ENCODE data around the gene ABTB1.

Gene ABTB1

GRCh38 chr3:127672429-127673190 is at the start of gene ABTB1:
Gene ABTB1 (plus strand): TSS chr3:127672952. CDS start chr3:127673026, 74 bp downstream.
- peak; percentile 47 to 72 for DNase-seq

GRCh38 chr3:127624063-127624462 is 48.7 kb upstream of the ABTB1 start:
- DNase-seq: no peak

- DNase-seq: no peak
Measured at GRCh38 chr3:127625821-127626220, 46.9 kb upstream of the ABTB1 start.

GRCh38 chr3:127628426-127628787 is 44.3 kb upstream of the ABTB1 start:
- no peak for DNase-seq

- DNase-seq: peak; percentile 39 to 75
Measured at GRCh38 chr3:127628788-127629466, 43.8 kb upstream of the ABTB1 start, which contains the start of gene PODXL2. Gene PODXL2 (plus strand): TSS chr3:127629185. CDS start chr3:127629220, 35 bp downstream.

GRCh38 chr3:127629467-127630403 is 43.0 kb upstream of the ABTB1 start:
- peak in 1 of 2 experiments; percentile 34 for DNase-seq

- DNase-seq: peak; percentile 85 to 86
Measured at GRCh38 chr3:127630811-127631714, 41.7 kb upstream of the ABTB1 start.

GRCh38 chr3:127632035-127632820 is 40.5 kb upstream of the ABTB1 start:
- DNase-seq: peak; percentile 30 to 42

- DNase-seq: no peak
Measured at GRCh38 chr3:127634653-127635052, 38.1 kb upstream of the ABTB1 start.

- no peak for DNase-seq
Measured at GRCh38 chr3:127637546-127637945, 35.2 kb upstream of the ABTB1 start.

GRCh38 chr3:127637971-127638370 is 34.8 kb upstream of the ABTB1 start:
- no peak for DNase-seq

- DNase-seq: no peak
Measured at GRCh38 chr3:127639173-127640041, 33.3 kb upstream of the ABTB1 start.

- no peak for DNase-seq
Measured at GRCh38 chr3:127640042-127640355, 32.8 kb upstream of the ABTB1 start.

- no peak for DNase-seq
Measured at GRCh38 chr3:127644641-127645370, 27.9 kb upstream of the ABTB1 start.

GRCh38 chr3:127645371-127646015 is 27.3 kb upstream of the ABTB1 start:
- DNase-seq: no peak

- DNase-seq: no peak
Measured at GRCh38 chr3:127646501-127647046, 26.2 kb upstream of the ABTB1 start.

GRCh38 chr3:127647166-127647844 is 25.4 kb upstream of the ABTB1 start:
- no peak for DNase-seq

- no peak for DNase-seq
Measured at GRCh38 chr3:127647845-127648204, 24.9 kb upstream of the ABTB1 start.
